ENCODE data around the gene AGPAT2. TPM values are rescaled to one million over a fixed set of nuclear protein-coding genes. Genes with fewer than 3 reads are reported as not detected.

AGPAT2 gene
- total RNA-seq, 1 donor from 2014 or later, result 16.6 TPM

DNA sequence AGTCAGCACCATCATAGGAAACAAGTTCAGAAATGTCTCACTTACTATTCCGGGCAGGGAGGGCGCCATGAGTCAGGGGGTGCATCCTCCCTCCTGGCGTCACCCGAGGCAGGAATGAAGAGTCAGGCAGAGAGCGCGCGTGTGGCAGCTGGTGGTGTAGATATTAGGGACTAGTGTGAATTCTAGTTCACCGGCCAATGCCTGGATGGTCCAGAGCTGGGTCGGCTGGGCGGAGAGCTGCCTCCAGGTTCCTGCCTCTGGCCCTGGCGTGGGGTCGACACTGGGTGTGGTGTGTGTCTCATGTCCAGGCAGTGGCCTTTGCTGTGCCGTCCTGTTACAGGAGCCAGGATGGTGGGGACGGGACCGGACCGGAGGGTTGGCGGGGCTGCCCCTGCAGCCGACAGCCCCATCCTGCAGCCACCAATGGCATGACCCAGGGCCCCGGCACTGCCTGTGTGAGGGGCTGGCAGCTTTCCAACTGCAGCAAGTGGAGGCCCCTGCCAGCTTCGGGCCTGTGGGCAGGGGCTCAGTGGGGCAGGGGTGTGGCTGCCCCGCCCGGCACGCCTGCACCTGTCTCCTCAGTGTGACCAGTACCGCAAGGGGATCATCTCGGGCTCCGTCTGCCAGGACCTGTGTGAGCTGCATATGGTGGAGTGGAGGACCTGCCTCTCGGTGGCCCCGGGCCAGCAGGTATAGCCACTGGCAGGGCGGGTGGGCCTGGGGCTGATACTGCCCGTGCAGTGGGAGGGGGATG, 34.3 kb upstream of the AGPAT2 start:
- POLR2A ChIA-PET, result interaction anchor here (0.9 to 2.1 kb wide), 3 partner anchors 8 to 101 kb away, joined by 4 to 11 read pairs (median 4); no protein-coding TSS in a partner anchor
- CTCF ChIA-PET, result no interaction called here
- TF ChIP-seq, protein P1, sequence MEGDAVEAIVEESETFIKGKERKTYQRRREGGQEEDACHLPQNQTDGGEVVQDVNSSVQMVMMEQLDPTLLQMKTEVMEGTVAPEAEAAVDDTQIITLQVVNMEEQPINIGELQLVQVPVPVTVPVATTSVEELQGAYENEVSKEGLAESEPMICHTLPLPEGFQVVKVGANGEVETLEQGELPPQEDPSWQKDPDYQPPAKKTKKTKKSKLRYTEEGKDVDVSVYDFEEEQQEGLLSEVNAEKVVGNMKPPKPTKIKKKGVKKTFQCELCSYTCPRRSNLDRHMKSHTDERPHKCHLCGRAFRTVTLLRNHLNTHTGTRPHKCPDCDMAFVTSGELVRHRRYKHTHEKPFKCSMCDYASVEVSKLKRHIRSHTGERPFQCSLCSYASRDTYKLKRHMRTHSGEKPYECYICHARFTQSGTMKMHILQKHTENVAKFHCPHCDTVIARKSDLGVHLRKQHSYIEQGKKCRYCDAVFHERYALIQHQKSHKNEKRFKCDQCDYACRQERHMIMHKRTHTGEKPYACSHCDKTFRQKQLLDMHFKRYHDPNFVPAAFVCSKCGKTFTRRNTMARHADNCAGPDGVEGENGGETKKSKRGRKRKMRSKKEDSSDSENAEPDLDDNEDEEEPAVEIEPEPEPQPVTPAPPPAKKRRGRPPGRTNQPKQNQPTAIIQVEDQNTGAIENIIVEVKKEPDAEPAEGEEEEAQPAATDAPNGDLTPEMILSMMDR (IDR thresholded peaks at IDR 0.05), result no peak

GRCh38 chr9:136720898-136721338, 33.7 kb upstream of the AGPAT2 start:
- intact Hi-C loops (cut with micrococcal nuclease), result no loop called here
- DNase-seq (no peak), ATAC-seq (ENCODE audit: low read depth) (no peak)
- H3K9me3 Mint-ChIP-seq, result no peaks in the 10 kb centered on the region
- TF ChIP-seq, protein P1 (IDR thresholded peaks at IDR 0.05), result no peak
- peak overlapping the region; percentile 56 for H3K27ac Mint-ChIP-seq
- H3K4me3 Mint-ChIP-seq, result no peak overlapping the region
- ChIA-PET POLR2A (interaction anchor here (0.9 to 1.1 kb wide), 2 partner anchors 14 to 102 kb away, joined by 4 read pairs; no protein-coding TSS in a partner anchor), CTCF (no interaction called here)
- peaks cover 43% of the 10 kb centered on the region for H3K36me3 Mint-ChIP-seq (ENCODE audit: low read depth)
- peaks cover under 1% of the 10 kb centered on the region for H3K27me3 Mint-ChIP-seq
- peaks cover 34% of the 10 kb centered on the region for H3K4me1 Mint-ChIP-seq

More for the DNA sequence above, 34.3 kb upstream of the AGPAT2 start:
- ATAC-seq (ENCODE audit: low read depth) (no peak), DNase-seq (no peak)
- intact Hi-C loops (cut with micrococcal nuclease), result no loop called here
- Mint-ChIP-seq H3K4me1 (peaks cover 39% of the 10 kb centered on the region), H3K9me3 (no peaks in the 10 kb centered on the region), H3K36me3 (ENCODE audit: low read depth) (peaks cover 49% of the 10 kb centered on the region), H3K27me3 (no peaks in the 10 kb centered on the region), H3K4me3 (no peak overlapping the region), H3K27ac (peak overlapping the region; percentile 56)

- CTCF ChIA-PET, result no interaction called here
Measured at GRCh38 chr9:136720251-136720897, 33.1 kb upstream of the AGPAT2 start.

GRCh38 chr9:136719195-136719880, 32.1 kb upstream of the AGPAT2 start:
- Mint-ChIP-seq H3K27me3 (peaks cover 3% of the 10 kb centered on the region), H3K9me3 (no peaks in the 10 kb centered on the region), H3K4me1 (peaks cover 32% of the 10 kb centered on the region), H3K27ac (no peak overlapping the region), H3K4me3 (no peak overlapping the region), H3K36me3 (ENCODE audit: low read depth) (peaks cover 29% of the 10 kb centered on the region)
- ATAC-seq (ENCODE audit: low read depth) (peak; percentile 51), DNase-seq (no peak)
- ChIA-PET CTCF (no interaction called here), POLR2A (interaction anchor here (0.6 to 8.2 kb wide), 4 partner anchors 9 to 47 kb away, joined by 3 to 68 read pairs (median 6); no protein-coding TSS in a partner anchor)
- TF ChIP-seq, protein P1 (IDR thresholded peaks at IDR 0.05), result no peak
- intact Hi-C loops (cut with micrococcal nuclease), result loop anchor here (10.0 kb wide), 1 partner anchor 55 kb away; the partner anchor contains the start of gene EGFL7

More at GRCh38 chr9:136720251-136720897, 33.1 kb upstream of the AGPAT2 start:
- H3K4me3 Mint-ChIP-seq, result no peak overlapping the region
- H3K36me3 Mint-ChIP-seq (ENCODE audit: low read depth), result peaks cover 38% of the 10 kb centered on the region
- ATAC-seq (ENCODE audit: low read depth) (no peak), DNase-seq (no peak)
- H3K9me3 Mint-ChIP-seq, result no peaks in the 10 kb centered on the region
- POLR2A ChIA-PET, result interaction anchor here (8.2 kb wide), 1 partner anchor 8 kb away, joined by 68 read pairs; no protein-coding TSS in a partner anchor
- peaks cover 31% of the 10 kb centered on the region for H3K4me1 Mint-ChIP-seq
- intact Hi-C loops (cut with micrococcal nuclease), result no loop called here
- TF ChIP-seq, protein P1 (IDR thresholded peaks at IDR 0.05), result no peak
- H3K27me3 Mint-ChIP-seq, result peaks cover 3% of the 10 kb centered on the region
- no peak overlapping the region for H3K27ac Mint-ChIP-seq

All from activated B cell treated with CpG ODN at 0.5 μM for 24 hours (primary cell).